HepG2 (cell line): ENCODE results near the gene GGTA1. TPM values are rescaled to one million over a fixed set of nuclear protein-coding genes. Genes with fewer than 3 reads are reported as not detected.

Source experiments
- ATF7-NPFF ChIP-seq: sonication (generic); formaldehyde crosslinking; IDR thresholded peaks from 2 replicates; pipeline ENCODE4 v1.8.1; 2023; ENCODE audit warnings: mild to moderate bottlenecking, low read depth, missing genetic modification reagents, moderate library complexity
- BATF2 ChIP-seq: sonication (generic); formaldehyde crosslinking; IDR thresholded peaks from 2 replicates; pipeline ENCODE4 v1.8.0; 2022; ENCODE audit warnings: mild to moderate bottlenecking, missing genetic modification reagents, moderate library complexity
- CEBPZ ChIP-seq: IDR thresholded peaks from 2 replicates; pipeline ENCODE4 v1.6.1; 2012; ENCODE audit warnings: low read length, improper control_type of control experiment
- EED ChIP-seq: sonication (generic); formaldehyde crosslinking; IDR thresholded peaks from 2 replicates; pipeline ENCODE4 v1.5.0; 2020; ENCODE audit warnings: mild to moderate bottlenecking, missing genetic modification reagents
- MTF2 ChIP-seq: sonication (generic); formaldehyde crosslinking; IDR thresholded peaks from 2 replicates; pipeline ENCODE4 v1.5.0; 2020; ENCODE audit warnings: missing genetic modification reagents, borderline replicate concordance
- NPAS2 ChIP-seq: sonication (generic); formaldehyde crosslinking; IDR thresholded peaks from 2 replicates; pipeline ENCODE4 v1.8.0; 2022; ENCODE audit warnings: mild to moderate bottlenecking, missing genetic modification reagents, borderline replicate concordance
- PAX8 ChIP-seq: sonication (generic); formaldehyde crosslinking; IDR thresholded peaks from 2 replicates; pipeline ENCODE4 v1.8.0; 2022; ENCODE audit warnings: mild to moderate bottlenecking, missing genetic modification reagents, borderline replicate concordance
- POLR2A ChIP-seq, 2 experiments: IDR thresholded peaks; 2 replicates each; pipeline ENCODE4 v1.6.1; 2011; ENCODE audit warnings: low read depth in 2 of 2, low read length in 2 of 2, mild to moderate bottlenecking in 1 of 2, moderate library complexity in 1 of 2; ENCODE audit not compliant: insufficient read depth in 1 of 2
- PPARG ChIP-seq: conservative IDR thresholded peaks from 2 replicates; pipeline ENCODE4 v1.6.1; 2016; ENCODE audit warnings: missing biosample characterization, missing genetic modification reagents
- RNF2 ChIP-seq: fragments of 450-650 bp; conservative IDR thresholded peaks from 2 replicates; pipeline ENCODE4 v1.6.1; 2016; ENCODE audit warnings: low read depth
- SIX1 ChIP-seq: sonication (generic); formaldehyde crosslinking; IDR thresholded peaks from 2 replicates; pipeline ENCODE4 v1.4.0; 2020; ENCODE audit warnings: missing genetic modification reagents, borderline replicate concordance
- SRSF1 ChIP-seq: fragments of 200-400 bp; formaldehyde crosslinking; optimal IDR thresholded peaks from 2 replicates; pipeline ENCODE3; 2017; ENCODE audit warnings: mild to moderate bottlenecking, low read depth, low read length, moderate library complexity
- USF2 ChIP-seq, 2 experiments: sonication (generic) in 1 of 2; formaldehyde crosslinking in 1 of 2; IDR thresholded peaks; 2 replicates each; pipeline versions ENCODE4 v1.5.1 to v1.6.1; 2011 to 2020; ENCODE audit warnings: borderline replicate concordance in 1 of 2, low read depth in 1 of 2, low read length in 1 of 2, mild to moderate bottlenecking in 1 of 2, missing genetic modification reagents in 1 of 2, moderate library complexity in 1 of 2
- XRCC5 ChIP-seq: fragments of 200-400 bp; formaldehyde crosslinking; optimal IDR thresholded peaks from 2 replicates; pipeline ENCODE3; 2017; ENCODE audit warnings: mild to moderate bottlenecking, low read length
- ZC3H4 ChIP-seq: sonication (generic); formaldehyde crosslinking; IDR thresholded peaks from 2 replicates; pipeline ENCODE4 v1.4.0; 2020; ENCODE audit warnings: missing genetic modification reagents, borderline replicate concordance
- ZFP36L2 ChIP-seq: sonication (generic); formaldehyde crosslinking; IDR thresholded peaks from 2 replicates; pipeline ENCODE4 v1.4.0; 2020; ENCODE audit warnings: missing genetic modification reagents
- ZMAT3 ChIP-seq: sonication (generic); formaldehyde crosslinking; conservative IDR thresholded peaks from 2 replicates; pipeline ENCODE4 v1.7.0; 2021; ENCODE audit warnings: missing genetic modification reagents
- ZNF24 ChIP-seq: fragments of 450-650 bp; IDR thresholded peaks from 2 replicates; pipeline ENCODE4 v1.6.1; 2017; ENCODE audit warnings: antibody characterized with exemption, mild to moderate bottlenecking
- ZNF326 ChIP-seq: sonication (generic); formaldehyde crosslinking; IDR thresholded peaks from 2 replicates; pipeline ENCODE4 v1.4.0; 2020; ENCODE audit warnings: missing genetic modification reagents, borderline replicate concordance
- ZNF333 ChIP-seq: sonication (generic); formaldehyde crosslinking; IDR thresholded peaks from 2 replicates; pipeline ENCODE4 v1.4.0; 2020; ENCODE audit warnings: mild to moderate bottlenecking, missing genetic modification reagents, borderline replicate concordance
- ZNF354B ChIP-seq: sonication (generic); formaldehyde crosslinking; IDR thresholded peaks from 2 replicates; pipeline ENCODE4 v1.8.0; 2022; ENCODE audit warnings: mild to moderate bottlenecking, missing genetic modification reagents
- ZNF577 ChIP-seq: sonication (generic); formaldehyde crosslinking; IDR thresholded peaks from 2 replicates; pipeline ENCODE4 v1.4.0; 2020; ENCODE audit warnings: mild to moderate bottlenecking, low read depth, missing genetic modification reagents, borderline replicate concordance
- ZNF598 ChIP-seq: sonication (generic); formaldehyde crosslinking; IDR thresholded peaks from 2 replicates; pipeline ENCODE4 v1.5.1; 2020; ENCODE audit warnings: mild to moderate bottlenecking, missing genetic modification reagents, borderline replicate concordance
- ZNF75D ChIP-seq: sonication (generic); formaldehyde crosslinking; IDR thresholded peaks from 2 replicates; pipeline ENCODE4 v1.8.1; 2023; ENCODE audit warnings: missing genetic modification reagents, mild to moderate bottlenecking, borderline replicate concordance
- ZNF883 ChIP-seq: sonication (generic); formaldehyde crosslinking; IDR thresholded peaks from 2 replicates; pipeline ENCODE4 v1.5.1; 2020; ENCODE audit warnings: mild to moderate bottlenecking, missing genetic modification reagents; ENCODE audit errors: not compliant biosample characterization
- ZSCAN20 ChIP-seq: sonication (generic); formaldehyde crosslinking; IDR thresholded peaks from 2 replicates; pipeline ENCODE4 v1.4.0; 2020; ENCODE audit warnings: missing genetic modification reagents, mild to moderate bottlenecking, borderline replicate concordance
- polyA plus RNA-seq, 8 experiments: library from polyadenylated mRNA; depleted of rRNA in 3 of 8; stranded (reverse) in 7 of 8; unstranded in 1 of 8; fragments of >200 nt; fragmentation: Illumina TruSeq in 4 of 8; extraction: Trizol in 4 of 8; gene quantifications; 2 replicates each; pipeline versions ENCODE4 v1.2.1 to v1.2.3, GENCODE V29; 2011 to 2016; ENCODE audit warnings: low read depth in 4 of 8, missing spikeins in 1 of 8, mixed read lengths in 1 of 8; ENCODE audit not compliant: insufficient read depth in 1 of 8
- total RNA-seq, 5 experiments: library from RNA; depleted of rRNA; stranded (reverse); fragments of >200 nt; fragmentation: Illumina TruSeq; extraction: Trizol; gene quantifications; 2 replicates each; pipeline ENCODE4 v1.2.3, GENCODE V29; 2016; ENCODE audit warnings: low read depth in 1 of 5

Gene GGTA1
- total and polyA plus RNA-seq, 2 of the 13 experiments (the other 11 are each of a cell fraction or from before 2014, with no cell fraction given) = not detected

- TF ChIP-seq ZNF598 = peak; percentile 71; the same call in 1 of the 2 replicates
- no peak for TF ChIP-seq MTF2 (CRISPR knock-in tag)
- TF ChIP-seq ZMAT3 = no peak
- no peak for TF ChIP-seq ZC3H4 (CRISPR knock-in tag)
- TF ChIP-seq PPARG (CRISPR knock-in tag) = peak; percentile 63; the same call in 1 of the 2 replicates
- no peak for TF ChIP-seq USF2 (IDR thresholded peaks at IDR 0.05; ENCODE audit: low read depth, low read length)
- TF ChIP-seq USF2 (CRISPR knock-in tag; IDR thresholded peaks at IDR 0.05; ENCODE audit: borderline replicate concordance) = no peak
- peak; percentile 25; the same call in 1 of the 2 replicates for TF ChIP-seq ATF7-NPFF
- TF ChIP-seq NPAS2 = no peak
- no peak for TF ChIP-seq PAX8
- no peak for TF ChIP-seq ZNF333 (CRISPR knock-in tag)
- no peak for TF ChIP-seq EED (CRISPR knock-in tag)
- no peak for TF ChIP-seq ZNF354B (CRISPR knock-in tag)
- no peak for TF ChIP-seq ZFP36L2 (CRISPR knock-in tag)
- no peak for TF ChIP-seq ZNF577 (CRISPR knock-in tag)
- no peak for TF ChIP-seq ZNF24
- TF ChIP-seq ZSCAN20 = no peak
- TF ChIP-seq ZNF75D (CRISPR knock-in tag) = no peak
- no peak for TF ChIP-seq POLR2A (IDR thresholded peaks at IDR 0.05; ENCODE audit: insufficient read depth in 1 of 2, low read depth in 2 of 2, low read length in 2 of 2)
- TF ChIP-seq SRSF1 = no peak
- no peak for TF ChIP-seq BATF2 (CRISPR knock-in tag)
- no peak for TF ChIP-seq ZNF326 (CRISPR knock-in tag)
- no peak for TF ChIP-seq RNF2
- peak; percentile 27 for TF ChIP-seq ZNF883 (CRISPR knock-in tag)
- TF ChIP-seq CEBPZ = no peak
- TF ChIP-seq SIX1 = no peak
- TF ChIP-seq XRCC5 = peak; percentile 96
Observed at GRCh38 chr9:121545875-121546423, 46.3 kb upstream of the GGTA1 start (continued).
